ENCODE data around the gene CCDC51. TPM values are rescaled to one million over a fixed set of nuclear protein-coding genes. Genes with fewer than 3 reads are reported as not detected.

CCDC51 gene
- polyA plus RNA-seq, 1 experiment, result 14.3 TPM

- no peak for TF ChIP-seq CTCF (IDR thresholded peaks at IDR 0.05; ENCODE audit: insufficient read depth, low read depth, low read length)
- POLR2A ChIA-PET, result no interaction called here
- no peak for DNase-seq (ENCODE audit: low read depth)
- Histone ChIP-seq H3K4me3 (ENCODE audit: low read depth, low read length) (no peak overlapping the region), H3K36me3 (ENCODE audit: control insufficient read depth, insufficient read depth, low read length) (peaks cover 23% of the 10 kb centered on the region), H3K27me3 (ENCODE audit: control insufficient read depth, insufficient read depth, low read length) (no peaks in the 10 kb centered on the region)
- CTCF ChIA-PET, result interaction anchor here (4.8 to 7.8 kb wide), 2 partner anchors 29 to 31 kb away, joined by 37 to 252 read pairs; no protein-coding TSS in a partner anchor
Measured at GRCh38 chr3:48405343-48405881, 34.5 kb downstream of the CCDC51 start.

- TF ChIP-seq CTCF (IDR thresholded peaks at IDR 0.05; ENCODE audit: insufficient read depth, low read depth, low read length), result no peak
- Histone ChIP-seq H3K27me3 (ENCODE audit: control insufficient read depth, insufficient read depth, low read length) (no peaks in the 10 kb centered on the region), H3K36me3 (ENCODE audit: control insufficient read depth, insufficient read depth, low read length) (peaks cover 19% of the 10 kb centered on the region), H3K4me3 (ENCODE audit: low read depth, low read length) (no peak overlapping the region)
- DNase-seq (ENCODE audit: low read depth), result no peak
- ChIA-PET POLR2A (no interaction called here), CTCF (interaction anchor here (1.1 to 7.8 kb wide), 2 partner anchors 30 to 37 kb away, joined by 4 to 252 read pairs; no protein-coding TSS in a partner anchor)
Measured at GRCh38 chr3:48404440-48405342, 35.2 kb downstream of the CCDC51 start.

- H3K36me3 ChIP-seq (ENCODE audit: control insufficient read depth, insufficient read depth, low read length), result peaks cover 16% of the 10 kb centered on the region
- ChIA-PET CTCF (interaction anchor here (1.1 to 7.8 kb wide), 3 partner anchors 10 to 36 kb away, joined by 3 to 252 read pairs (median 4); no protein-coding TSS in a partner anchor), POLR2A (no interaction called here)
- no peaks in the 10 kb centered on the region; the same call in 1 of the 2 replicates for H3K27me3 ChIP-seq (ENCODE audit: control insufficient read depth, insufficient read depth, low read length)
- H3K4me3 ChIP-seq (ENCODE audit: low read depth, low read length), result no peak overlapping the region
- no peak for DNase-seq (ENCODE audit: low read depth)
- TF ChIP-seq CTCF (IDR thresholded peaks at IDR 0.05; ENCODE audit: insufficient read depth, low read depth, low read length), result no peak
Measured at GRCh38 chr3:48403533-48404439, 36.1 kb downstream of the CCDC51 start.

GRCh38 chr3:48402907-48403306, 37.0 kb downstream of the CCDC51 start:
- no peak for TF ChIP-seq CTCF (IDR thresholded peaks at IDR 0.05; ENCODE audit: insufficient read depth, low read depth, low read length)
- no peak for DNase-seq (ENCODE audit: low read depth)
- H3K27me3 ChIP-seq (ENCODE audit: control insufficient read depth, insufficient read depth, low read length), result peaks cover under 1% of the 10 kb centered on the region
- CTCF ChIA-PET, result interaction anchor here (1.1 to 7.8 kb wide), 3 partner anchors 11 to 37 kb away, joined by 3 to 252 read pairs (median 39); partner anchors contain the start of genes CCDC51 and TMA7
- POLR2A ChIA-PET, result no interaction called here
- H3K36me3 ChIP-seq (ENCODE audit: control insufficient read depth, insufficient read depth, low read length), result peaks cover 13% of the 10 kb centered on the region
- no peak overlapping the region for H3K4me3 ChIP-seq (ENCODE audit: low read depth, low read length)

All from BJ (cell line).